ENCODE data around the gene PPOX. TPM values are rescaled to one million over a fixed set of nuclear protein-coding genes. Genes with fewer than 3 reads are reported as not detected.

Gene PPOX
- total and polyA plus RNA-seq, 5 experiments from 2014 or later: 12.0 to 82.1 (median 17.8) TPM

DNA sequence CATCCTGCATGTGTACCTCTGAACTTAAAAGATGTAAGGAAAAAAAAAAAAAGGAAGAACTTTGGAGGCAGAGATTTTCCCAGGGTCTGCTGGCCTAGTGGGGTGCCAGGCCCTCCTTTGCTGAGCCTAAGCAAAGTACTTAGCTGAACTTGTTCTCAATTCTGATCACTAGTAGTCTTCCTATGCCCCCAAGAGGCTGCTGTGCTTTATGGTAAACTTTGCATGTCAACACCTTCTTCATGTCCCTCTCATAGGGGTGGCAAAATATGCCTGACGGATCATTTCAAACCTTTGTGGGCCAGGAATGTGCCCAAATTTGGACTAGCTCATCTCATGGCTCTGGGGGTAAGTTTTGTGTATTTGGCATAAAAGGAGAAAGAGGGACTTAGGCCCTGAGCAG, 8.4 kb upstream of the PPOX start:
- H3K4me3 Mint-ChIP-seq: peak overlapping the region in 9 of 10 donors; percentile 3 to 97 (median 93)

DNA sequence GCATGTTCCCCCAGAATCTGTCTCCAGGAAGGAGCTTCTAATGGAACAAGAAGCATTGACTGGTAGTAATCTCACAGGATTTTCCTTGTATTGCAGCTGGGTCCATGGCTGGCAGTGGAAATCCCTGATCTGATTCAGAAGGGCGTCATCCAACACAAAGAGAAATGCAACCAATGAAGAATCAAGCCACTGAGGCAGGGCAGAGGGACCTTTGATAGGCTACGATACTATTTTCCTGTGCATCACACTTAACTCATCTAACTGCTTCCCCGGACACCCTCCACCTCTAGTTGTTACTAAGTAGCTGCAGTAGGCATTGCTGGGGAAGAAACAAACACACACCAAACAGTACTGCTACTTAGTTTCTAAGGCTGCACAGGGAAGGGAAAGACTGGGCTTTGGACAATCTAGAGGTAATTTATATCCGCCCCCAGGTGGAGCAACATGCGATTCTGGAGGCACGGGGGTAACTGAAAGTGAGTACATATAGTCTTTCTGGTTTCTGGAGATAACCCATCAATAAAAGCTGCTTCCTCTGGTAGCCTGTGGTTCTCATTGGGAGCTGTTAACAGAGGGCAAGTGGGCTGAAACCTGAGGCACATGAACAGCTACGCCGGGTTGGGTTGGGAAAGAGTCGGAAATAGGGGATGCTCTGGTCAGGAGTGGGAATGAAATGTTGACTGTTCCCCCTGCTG, 7.8 kb upstream of the PPOX start:
- DNase-seq (no peak), ATAC-seq (no peak)
- Mint-ChIP-seq H3K36me3 (peaks cover 5 to 37% (median 10%) of the 10 kb centered on the region in 3 donors), H3K27me3 (peaks cover 0 to 1% (median 0%) of the 10 kb centered on the region in 5 donors), H3K9me3 (no peaks in the 10 kb centered on the region), H3K27ac (peak overlapping the region; percentile 89 to 97 (median 96)), H3K4me3 (peak overlapping the region; percentile 88 to 97 (median 93)), H3K4me1 (peaks cover 38 to 80% (median 68%) of the 10 kb centered on the region in 4 donors)
- POLR2A ChIA-PET: interaction anchor here (0.6 to 2.6 kb wide), 11 partner anchors 8 to 374 kb away, joined by 3 to 12 read pairs (median 4); partner anchors contain the start of genes B4GALT3, DEDD, NDUFS2 and NIT1

More for the DNA sequence above, 8.4 kb upstream of the PPOX start:
- Mint-ChIP-seq H3K9me3 (no peaks in the 10 kb centered on the region), H3K27ac (peak overlapping the region in 9 of 10 donors; percentile 89 to 97 (median 96)), H3K27me3 (peaks cover 0 to 1% (median 0%) of the 10 kb centered on the region in 5 donors), H3K36me3 (peaks cover 6 to 31% (median 7%) of the 10 kb centered on the region in 3 donors), H3K4me1 (peaks cover 33 to 79% (median 67%) of the 10 kb centered on the region in 4 donors)
- ATAC-seq: no peak
- POLR2A ChIA-PET: interaction anchor here (0.6 to 2.6 kb wide), 6 partner anchors 9 to 375 kb away, joined by 3 to 12 read pairs (median 4); partner anchors contain the start of genes B4GALT3, NIT1, PFDN2 and PPOX
- DNase-seq: no peak

DNA sequence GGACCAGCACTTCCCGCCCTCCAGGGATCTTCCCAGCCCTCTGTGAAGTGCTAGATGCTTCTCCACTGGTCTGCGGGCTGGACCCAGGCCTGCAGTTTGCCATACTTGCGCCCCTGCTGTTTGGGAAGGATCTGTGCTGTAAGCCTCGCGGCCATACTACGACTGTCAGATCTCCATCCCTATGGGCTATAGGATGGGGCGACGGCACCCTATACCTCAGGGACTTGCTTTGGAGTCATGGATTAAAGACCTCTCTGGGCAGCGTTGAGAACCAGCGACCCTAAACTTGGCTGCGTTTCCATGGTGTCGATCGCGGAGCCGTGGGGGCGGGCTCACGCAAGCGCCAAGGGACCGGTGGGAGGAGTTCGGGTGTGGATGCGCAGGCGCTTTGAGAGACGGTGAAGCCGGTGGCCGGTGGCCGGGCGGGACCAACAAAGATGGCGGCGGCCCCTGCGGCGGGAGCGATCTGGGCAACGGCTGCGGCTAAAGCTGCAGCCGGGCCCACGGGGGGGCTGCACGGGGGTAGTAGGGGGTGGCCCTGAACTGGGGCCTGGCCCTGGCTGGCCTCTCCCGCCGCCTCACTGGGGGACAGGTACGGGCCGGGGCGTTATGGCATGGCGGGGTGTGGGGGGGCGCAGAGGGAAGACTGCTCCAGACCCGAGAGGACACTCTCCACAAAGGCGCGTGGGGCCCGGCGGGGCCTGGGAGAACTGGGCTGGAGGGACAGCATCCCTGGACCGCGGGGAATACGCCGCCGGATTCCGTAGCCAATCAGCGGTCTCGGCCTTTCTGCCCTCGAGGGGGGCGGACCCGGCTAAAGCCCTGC, 6.9 kb upstream of the PPOX start, which contains the start of gene USP21:
Gene USP21 (plus strand): TSS at position 414 of the 826 bp plus-strand sequence. CDS start 1,141 bp downstream, outside the sequence.
- Mint-ChIP-seq H3K4me1 (peaks cover 35 to 76% (median 66%) of the 10 kb centered on the region in 4 donors), H3K27me3 (no peaks in the 10 kb centered on the region)

DNA sequence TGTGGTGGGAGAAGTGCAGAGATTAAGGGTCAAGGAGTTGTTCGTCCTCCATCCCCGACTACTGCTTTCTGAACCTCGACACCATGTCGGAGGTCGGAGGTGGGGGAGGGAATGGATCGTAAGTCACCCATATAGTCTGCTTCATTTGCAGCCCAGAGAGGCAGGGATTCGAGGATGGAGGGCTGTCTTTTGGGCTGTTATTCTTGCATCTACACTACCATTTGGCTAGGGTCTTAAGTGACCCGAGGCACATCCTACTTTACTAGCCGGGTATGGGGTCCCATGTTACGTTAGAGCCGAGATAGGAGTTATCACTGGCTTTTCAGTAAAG, 6.3 kb upstream of the PPOX start:
- no peak for DNase-seq
- ATAC-seq: no peak
- Mint-ChIP-seq H3K27ac (peak overlapping the region; percentile 74 to 97 (median 96)), H3K4me3 (peak overlapping the region; percentile 88 to 97 (median 93)), H3K36me3 (peaks cover 0 to 51% (median 15%) of the 10 kb centered on the region in 3 donors), H3K4me1 (peaks cover 34 to 73% (median 66%) of the 10 kb centered on the region in 4 donors), H3K9me3 (no peaks in the 10 kb centered on the region), H3K27me3 (no peaks in the 10 kb centered on the region)
- POLR2A ChIA-PET: interaction anchor here (1.3 to 2.5 kb wide), 3 partner anchors 22 to 42 kb away, joined by 4 to 15 read pairs (median 5); partner anchors contain the start of gene NDUFS2

More for the DNA sequence above, 6.9 kb upstream of the PPOX start, which contains the start of gene USP21:
- no peaks in the 10 kb centered on the region for H3K9me3 Mint-ChIP-seq
- POLR2A ChIA-PET: interaction anchor here (0.9 to 2.6 kb wide), 6 partner anchors 9 to 43 kb away, joined by 3 to 12 read pairs (median 4); partner anchors contain the start of genes B4GALT3, NDUFS2, NIT1 and PFDN2
- H3K27ac Mint-ChIP-seq: peak within 1 kb of the TSS; percentile 89 to 97 (median 96)
- DNase-seq: peak; percentile 85 to 95 (median 91)
- peak within 1 kb of the TSS; percentile 88 to 97 (median 93) for H3K4me3 Mint-ChIP-seq
- peak; percentile 89 to 90 for ATAC-seq
- H3K36me3 Mint-ChIP-seq: peaks cover 0 to 46% (median 14%) of the 10 kb centered on the region in 3 donors

DNA sequence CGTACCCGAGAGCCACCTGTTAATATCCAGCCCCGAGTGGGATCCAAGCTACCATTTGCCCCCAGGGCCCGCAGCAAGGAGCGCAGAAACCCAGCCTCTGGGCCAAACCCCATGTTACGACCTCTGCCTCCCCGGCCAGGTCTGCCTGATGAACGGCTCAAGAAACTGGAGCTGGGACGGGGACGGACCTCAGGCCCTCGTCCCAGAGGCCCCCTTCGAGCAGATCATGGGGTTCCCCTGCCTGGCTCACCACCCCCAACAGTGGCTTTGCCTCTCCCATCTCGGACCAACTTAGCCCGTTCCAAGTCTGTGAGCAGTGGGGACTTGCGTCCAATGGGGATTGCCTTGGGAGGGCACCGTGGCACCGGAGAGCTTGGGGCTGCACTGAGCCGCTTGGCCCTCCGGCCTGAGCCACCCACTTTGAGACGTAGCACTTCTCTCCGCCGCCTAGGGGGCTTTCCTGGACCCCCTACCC, 5.5 kb upstream of the PPOX start:
- H3K4me1 Mint-ChIP-seq: peaks cover 27 to 73% (median 64%) of the 10 kb centered on the region in 4 donors
- peaks cover 0 to 48% (median 15%) of the 10 kb centered on the region in 3 donors for H3K36me3 Mint-ChIP-seq
- POLR2A ChIA-PET: interaction anchor here (1.1 to 2.6 kb wide), 5 partner anchors 7 to 57 kb away, joined by 3 to 15 read pairs (median 8); partner anchors contain the start of genes B4GALT3, NDUFS2 and UFC1
- DNase-seq (no peak), ATAC-seq (no peak)
- H3K27ac Mint-ChIP-seq: peak overlapping the region in 7 of 10 donors; percentile 60 to 97 (median 84)
- H3K27me3 Mint-ChIP-seq: no peaks in the 10 kb centered on the region
- peak overlapping the region; percentile 50 to 97 (median 93) for H3K4me3 Mint-ChIP-seq
- H3K9me3 Mint-ChIP-seq: no peaks in the 10 kb centered on the region

DNA sequence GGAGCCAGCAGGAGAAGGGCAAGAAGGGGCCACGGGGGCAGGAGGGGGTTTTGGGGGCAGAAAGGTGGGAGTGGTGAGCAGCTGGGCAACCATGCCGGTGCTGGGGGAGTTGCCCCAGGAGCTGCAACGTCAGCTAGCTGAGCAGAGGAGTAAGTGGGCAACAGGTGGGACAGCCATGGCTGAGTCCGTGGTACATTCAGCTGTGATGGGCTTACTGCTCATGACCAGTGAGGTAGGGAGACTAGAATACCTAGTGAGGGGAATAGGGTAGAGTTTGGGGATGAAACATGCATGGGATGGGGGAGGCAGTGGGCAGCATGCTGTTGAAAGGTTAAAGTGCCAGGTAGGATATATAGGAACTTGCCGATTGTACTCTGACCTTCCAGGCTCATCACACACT, 4.6 kb upstream of the PPOX start:
- H3K4me1 Mint-ChIP-seq: peaks cover 27 to 81% (median 70%) of the 10 kb centered on the region in 4 donors

DNA sequence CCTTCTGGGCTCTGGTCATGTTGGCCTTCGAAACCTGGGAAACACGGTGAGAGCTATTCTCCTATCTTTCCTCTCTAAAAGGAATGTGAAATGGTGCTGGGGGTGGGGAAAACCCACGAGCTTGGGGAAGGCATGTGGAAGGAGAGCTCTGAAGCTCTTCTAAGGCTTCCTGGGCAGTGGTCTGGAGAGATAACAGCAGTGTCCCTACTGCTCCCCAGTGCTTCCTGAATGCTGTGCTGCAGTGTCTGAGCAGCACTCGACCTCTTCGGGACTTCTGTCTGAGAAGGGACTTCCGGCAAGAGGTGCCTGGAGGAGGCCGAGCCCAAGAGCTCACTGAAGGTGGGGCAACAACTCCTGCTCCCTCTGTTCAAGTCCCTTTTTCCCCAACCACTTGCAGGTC, 4.2 kb upstream of the PPOX start:
- Mint-ChIP-seq H3K27ac (peak overlapping the region in 6 of 10 donors; percentile 58 to 100 (median 70)), H3K27me3 (no peaks in the 10 kb centered on the region), H3K36me3 (peaks cover 0 to 44% (median 14%) of the 10 kb centered on the region in 3 donors), H3K9me3 (no peaks in the 10 kb centered on the region), H3K4me3 (peak overlapping the region in 6 of 10 donors; percentile 12 to 75 (median 32)), H3K4me1 (peaks cover 31 to 82% (median 74%) of the 10 kb centered on the region in 4 donors)
- no peak for ATAC-seq
- POLR2A ChIA-PET: interaction anchor here (0.8 to 2.6 kb wide), 9 partner anchors 8 to 55 kb away, joined by 3 to 15 read pairs (median 3); partner anchors contain the start of genes B4GALT3 and UFC1
- DNase-seq: no peak

More for the DNA sequence above, 4.6 kb upstream of the PPOX start:
- peaks cover 0 to 48% (median 15%) of the 10 kb centered on the region in 3 donors for H3K36me3 Mint-ChIP-seq
- ATAC-seq: no peak
- POLR2A ChIA-PET: interaction anchor here (0.7 to 2.6 kb wide), 10 partner anchors 8 to 56 kb away, joined by 3 to 15 read pairs (median 3); partner anchors contain the start of genes B4GALT3 and UFC1
- H3K27me3 Mint-ChIP-seq: no peaks in the 10 kb centered on the region
- peak overlapping the region in 5 of 10 donors; percentile 12 to 93 (median 63) for H3K4me3 Mint-ChIP-seq
- H3K27ac Mint-ChIP-seq: peak overlapping the region in 8 of 10 donors; percentile 14 to 97 (median 64)
- no peak for DNase-seq
- no peaks in the 10 kb centered on the region for H3K9me3 Mint-ChIP-seq

DNA sequence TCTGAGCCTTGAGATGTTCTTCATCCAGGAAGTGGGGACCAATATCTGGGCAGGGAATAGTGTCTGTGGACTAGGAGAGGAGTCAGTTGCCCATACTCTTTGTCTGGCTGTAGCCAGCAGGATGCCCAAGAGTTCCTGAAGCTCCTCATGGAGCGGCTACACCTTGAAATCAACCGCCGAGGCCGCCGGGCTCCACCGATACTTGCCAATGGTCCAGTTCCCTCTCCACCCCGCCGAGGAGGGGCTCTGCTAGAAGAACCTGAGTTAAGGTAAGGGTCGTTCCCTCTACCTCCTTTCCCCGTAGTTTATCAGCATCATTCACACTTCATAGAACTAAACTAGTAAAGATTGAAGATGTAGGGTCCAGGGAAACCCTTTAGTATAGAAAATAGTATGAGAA, 3.4 kb upstream of the PPOX start:
- peak overlapping the region in 8 of 10 donors; percentile 13 to 100 (median 84) for H3K27ac Mint-ChIP-seq
- ATAC-seq (no peak), DNase-seq (no peak)
- peak overlapping the region in 3 of 10 donors; percentile 25 to 63 (median 62) for H3K4me3 Mint-ChIP-seq
- H3K4me1 Mint-ChIP-seq: peaks cover 34 to 84% (median 79%) of the 10 kb centered on the region in 4 donors
- H3K9me3 Mint-ChIP-seq: no peaks in the 10 kb centered on the region
- peaks cover 0 to 37% (median 9%) of the 10 kb centered on the region in 3 donors for H3K36me3 Mint-ChIP-seq
- H3K27me3 Mint-ChIP-seq: no peaks in the 10 kb centered on the region
- POLR2A ChIA-PET: interaction anchor here (0.9 to 2.6 kb wide), 3 partner anchors 9 to 41 kb away, joined by 3 to 14 read pairs (median 8); partner anchors contain the start of genes B4GALT3 and UFC1

DNA sequence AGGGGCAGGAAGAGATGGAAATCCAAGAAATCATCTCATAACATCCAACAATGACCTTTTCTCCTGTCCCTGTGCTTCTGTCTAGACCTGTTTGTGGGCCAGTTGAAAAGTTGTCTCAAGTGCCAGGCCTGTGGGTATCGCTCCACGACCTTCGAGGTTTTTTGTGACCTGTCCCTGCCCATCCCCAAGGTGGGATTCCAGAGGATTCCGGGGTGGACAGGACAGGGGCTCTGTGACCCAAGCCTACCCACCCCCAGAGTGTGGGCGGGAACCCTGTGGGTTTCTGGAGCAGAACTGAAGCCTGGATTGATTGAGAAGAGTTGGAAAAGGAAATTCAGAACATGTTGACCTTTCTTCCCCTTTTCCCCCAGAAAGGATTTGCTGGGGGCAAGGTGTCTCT, 2.4 kb upstream of the PPOX start:
- POLR2A ChIA-PET: interaction anchor here (0.9 to 6.4 kb wide), 4 partner anchors 9 to 32 kb away, joined by 5 to 154 read pairs (median 60); partner anchors contain the start of genes B4GALT3, DEDD and UFC1
- peaks cover 0 to 34% (median 9%) of the 10 kb centered on the region in 3 donors for H3K36me3 Mint-ChIP-seq

DNA sequence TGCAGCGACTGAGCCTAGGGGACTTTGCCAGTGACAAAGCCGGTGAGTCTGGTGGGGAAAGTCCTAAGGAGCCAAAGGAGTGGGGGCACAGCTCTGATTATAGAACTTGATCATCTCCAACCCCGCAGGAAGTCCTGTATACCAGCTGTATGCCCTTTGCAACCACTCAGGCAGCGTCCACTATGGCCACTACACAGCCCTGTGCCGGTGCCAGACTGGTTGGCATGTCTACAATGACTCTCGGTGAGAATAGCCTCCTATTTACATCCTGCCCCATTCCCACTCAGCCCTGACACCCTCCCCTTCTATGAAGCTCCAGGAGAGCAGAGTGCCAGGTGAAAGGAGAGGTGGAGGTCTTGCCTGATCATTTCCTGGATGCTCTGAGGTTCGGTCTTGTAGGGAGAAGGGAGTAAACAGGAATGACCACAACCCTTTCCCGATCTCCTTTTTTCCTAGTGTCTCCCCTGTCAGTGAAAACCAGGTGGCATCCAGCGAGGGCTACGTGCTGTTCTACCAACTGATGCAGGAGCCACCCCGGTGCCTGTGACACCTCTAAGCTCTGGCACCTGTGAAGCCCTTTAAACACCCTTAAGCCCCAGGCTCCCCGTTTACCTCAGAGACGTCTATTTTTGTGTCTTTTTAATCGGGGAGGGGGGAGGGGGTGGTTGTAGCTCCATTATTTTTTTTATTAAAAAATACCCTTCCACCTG, 1.2 kb upstream of the PPOX start:
- no peaks in the 10 kb centered on the region for H3K27me3 Mint-ChIP-seq
- peaks cover 0 to 37% (median 10%) of the 10 kb centered on the region in 3 donors for H3K36me3 Mint-ChIP-seq
- H3K4me3 Mint-ChIP-seq: peak overlapping the region; percentile 25 to 97 (median 53)
- H3K27ac Mint-ChIP-seq: peak overlapping the region; percentile 93 to 100 (median 98)
- no peaks in the 10 kb centered on the region for H3K9me3 Mint-ChIP-seq
- ATAC-seq (no peak), DNase-seq (no peak)
- POLR2A ChIA-PET: interaction anchor here (0.7 to 6.4 kb wide), 20 partner anchors 10 to 397 kb away, joined by 3 to 154 read pairs (median 8); partner anchors contain the start of genes APOA2, ARHGAP30, B4GALT3 and DEDD
- H3K4me1 Mint-ChIP-seq: peaks cover 30 to 74% (median 71%) of the 10 kb centered on the region in 4 donors

More for the DNA sequence above, 2.4 kb upstream of the PPOX start:
- Mint-ChIP-seq H3K4me3 (peak overlapping the region in 3 of 10 donors; percentile 12 to 16 (median 15)), H3K9me3 (no peaks in the 10 kb centered on the region), H3K27me3 (no peaks in the 10 kb centered on the region), H3K4me1 (peaks cover 35 to 85% (median 81%) of the 10 kb centered on the region in 4 donors), H3K27ac (peak overlapping the region in 9 of 10 donors; percentile 70 to 100 (median 97))
- no peak for ATAC-seq
- DNase-seq: no peak

Measured in naive thymus-derived CD8-positive, alpha-beta T cell (primary cell).